IPS-11a (cell line): ENCODE measurements around the gene SIAH2.
"Not testable (repeated sequence)": the region's sequence is repeated elsewhere in the genome, so short reads cannot be mapped to it uniquely, and the experiment has no call there.

Experiments used
- H3K4me3 ChIP-seq: one replicate; pipeline ENCODE4 v1.5.1; 2013; ENCODE audit warnings: low read depth, low read length, control low read depth

Gene SIAH2

GRCh38 chr3:150763122-150763840 lies at the start of gene SIAH2:
SIAH2 (minus strand) TSS chr3:150763169; CDS start chr3:150762849, 320 bp downstream.
- H3K4me3 ChIP-seq = peak within 1 kb of the TSS; percentile 82

GRCh38 chr3:150811984-150812383 lies 49.0 kb upstream of the SIAH2 start:
- H3K4me3 ChIP-seq = no peak overlapping the region

- H3K4me3 ChIP-seq = no peak overlapping the region
These were observed 47.7 kb upstream of the SIAH2 start for GRCh38 chr3:150810641-150811040.

- no peak overlapping the region for H3K4me3 ChIP-seq
These were observed 43.3 kb upstream of the SIAH2 start for GRCh38 chr3:150806185-150806835.

- no peak overlapping the region for H3K4me3 ChIP-seq
These were observed 42.4 kb upstream of the SIAH2 start for GRCh38 chr3:150805354-150805753.

GRCh38 chr3:150803440-150803985 lies 40.5 kb upstream of the SIAH2 start:
- no peak overlapping the region for H3K4me3 ChIP-seq

GRCh38 chr3:150800722-150801121 lies 37.8 kb upstream of the SIAH2 start:
- H3K4me3 ChIP-seq = no peak overlapping the region

- no peak overlapping the region for H3K4me3 ChIP-seq
These were observed 35.2 kb upstream of the SIAH2 start for GRCh38 chr3:150798122-150798618.

- H3K4me3 ChIP-seq = no peak overlapping the region
These were observed 34.2 kb upstream of the SIAH2 start for GRCh38 chr3:150797155-150797554.

- not testable (repeated sequence) for H3K4me3 ChIP-seq
These were observed 33.6 kb upstream of the SIAH2 start for GRCh38 chr3:150796527-150796926.

GRCh38 chr3:150793641-150794040 lies 30.7 kb upstream of the SIAH2 start:
- no peak overlapping the region for H3K4me3 ChIP-seq

- H3K4me3 ChIP-seq = no peak overlapping the region
These were observed 27.7 kb upstream of the SIAH2 start for GRCh38 chr3:150790629-150791028.

GRCh38 chr3:150789451-150789850 lies 26.5 kb upstream of the SIAH2 start:
- no peak overlapping the region for H3K4me3 ChIP-seq

- no peak overlapping the region for H3K4me3 ChIP-seq
These were observed 24.9 kb upstream of the SIAH2 start for GRCh38 chr3:150787741-150788370.

- H3K4me3 ChIP-seq = no peak overlapping the region
These were observed 23.8 kb upstream of the SIAH2 start for GRCh38 chr3:150786791-150787190.

- no peak overlapping the region for H3K4me3 ChIP-seq
These were observed 21.8 kb upstream of the SIAH2 start for GRCh38 chr3:150784747-150785125.

GRCh38 chr3:150783920-150784746 lies 21.2 kb upstream of the SIAH2 start:
- no peak overlapping the region for H3K4me3 ChIP-seq

GRCh38 chr3:150783316-150783715 lies 20.3 kb upstream of the SIAH2 start:
- no peak overlapping the region for H3K4me3 ChIP-seq

GRCh38 chr3:150779402-150779858 lies 16.5 kb upstream of the SIAH2 start:
- no peak overlapping the region for H3K4me3 ChIP-seq

- H3K4me3 ChIP-seq = no peak overlapping the region
These were observed 15.9 kb upstream of the SIAH2 start for GRCh38 chr3:150778793-150779401.
